HG02763 (cell line): ENCODE results near the gene DUOX1.

Experiments used
- ATAC-seq: cut with Tn5 transposase; IDR thresholded peaks from one replicate; pipeline ENCODE4 v1.9.1; 2021; ENCODE audit warnings: mild to moderate bottlenecking, moderate library complexity; ENCODE audit not compliant: unreplicated experiment

The DUOX1 gene

DNA sequence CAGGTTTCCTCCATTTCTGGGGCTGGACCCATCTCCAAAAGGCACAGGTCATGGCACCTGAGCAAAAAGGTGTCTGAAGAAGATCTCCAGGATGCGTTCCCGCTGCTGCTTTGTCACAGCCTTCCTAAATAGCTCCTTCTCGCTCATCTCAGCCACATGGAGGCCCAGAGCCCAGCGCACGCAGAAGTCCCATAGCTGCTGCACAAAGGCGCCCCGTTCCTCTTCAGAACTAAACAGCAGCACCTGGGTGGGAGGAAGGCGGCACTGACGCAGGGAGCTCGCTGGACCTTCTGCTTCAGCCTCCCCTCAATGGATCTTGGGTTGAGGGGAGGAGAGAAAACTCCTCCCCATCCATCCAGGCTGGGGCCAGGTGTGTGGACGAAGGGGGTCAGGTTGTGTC lies 24.2 kb upstream of the DUOX1 start:
- ATAC-seq, result no peak

DNA sequence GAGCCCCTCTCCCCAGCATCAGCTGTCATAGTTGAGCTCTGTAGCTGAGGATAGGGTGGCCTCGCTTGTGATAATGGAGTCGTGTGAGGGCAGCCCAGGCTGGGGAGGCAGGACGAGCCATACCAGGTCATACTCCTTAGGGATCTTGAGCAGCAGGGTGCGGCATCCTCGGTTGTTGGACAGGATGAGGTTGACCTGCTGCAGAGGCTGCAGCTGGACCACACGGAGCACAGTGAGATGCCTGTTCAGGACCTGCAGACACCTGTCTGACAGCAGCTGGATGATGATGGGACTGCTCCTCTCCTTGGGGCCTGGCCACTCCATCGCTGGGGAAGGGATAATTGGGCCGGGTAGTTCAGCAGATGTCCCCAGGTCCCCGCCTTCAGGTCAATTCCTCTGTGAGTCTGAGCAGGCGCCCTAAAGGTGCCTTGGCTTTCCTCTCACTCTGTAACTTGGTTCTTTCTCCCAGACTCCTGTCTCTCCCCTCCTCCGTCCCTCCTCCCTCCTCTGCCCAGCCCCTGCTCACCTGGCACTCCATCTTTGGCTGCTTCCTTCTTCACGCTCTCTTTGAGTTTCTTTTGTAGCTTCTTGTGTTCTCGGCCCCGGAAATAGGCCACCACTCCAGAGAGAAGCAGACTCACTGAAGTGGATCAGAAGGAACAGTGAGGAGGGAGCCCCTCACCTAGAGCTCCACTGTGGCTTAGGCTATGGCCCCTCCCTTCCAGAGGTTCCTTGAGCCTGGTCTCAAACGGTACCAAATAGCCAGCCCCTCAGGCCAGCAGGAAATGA lies 23.6 kb upstream of the DUOX1 start:
- ATAC-seq, result no peak

DNA sequence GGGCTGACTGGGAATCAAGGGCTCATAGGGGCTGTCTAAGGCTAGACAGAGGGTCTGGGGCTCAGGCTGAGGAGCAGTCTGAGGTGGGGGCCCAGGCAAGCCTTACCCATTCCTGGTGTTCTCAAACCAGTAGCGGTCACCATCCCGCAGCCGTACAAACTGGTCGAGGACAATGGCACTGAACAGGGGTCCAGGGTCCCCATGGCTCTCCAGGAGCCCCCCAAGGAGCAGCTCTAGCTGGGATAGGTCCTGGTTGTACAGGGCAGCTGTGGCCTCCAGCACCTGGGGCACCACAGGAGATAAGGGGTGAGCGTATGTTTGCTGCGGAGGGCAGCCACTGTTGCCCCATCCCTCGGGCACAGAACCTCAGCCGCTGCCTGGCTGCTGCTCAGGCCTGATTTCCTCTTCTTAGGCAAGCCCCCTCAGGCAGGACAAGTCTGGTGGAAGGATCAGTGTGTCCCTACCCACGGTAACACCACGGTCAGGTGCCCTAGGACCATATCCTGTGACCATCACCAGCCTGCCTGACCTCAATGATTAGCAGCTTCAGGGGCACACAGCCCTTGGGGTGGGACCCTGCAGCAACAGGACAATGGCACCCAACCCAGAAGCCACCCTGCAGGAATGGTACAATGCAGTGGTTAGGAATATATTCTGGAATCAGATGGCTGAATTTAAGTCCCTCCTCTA lies 21.7 kb upstream of the DUOX1 start:
- ATAC-seq, result no peak

DNA sequence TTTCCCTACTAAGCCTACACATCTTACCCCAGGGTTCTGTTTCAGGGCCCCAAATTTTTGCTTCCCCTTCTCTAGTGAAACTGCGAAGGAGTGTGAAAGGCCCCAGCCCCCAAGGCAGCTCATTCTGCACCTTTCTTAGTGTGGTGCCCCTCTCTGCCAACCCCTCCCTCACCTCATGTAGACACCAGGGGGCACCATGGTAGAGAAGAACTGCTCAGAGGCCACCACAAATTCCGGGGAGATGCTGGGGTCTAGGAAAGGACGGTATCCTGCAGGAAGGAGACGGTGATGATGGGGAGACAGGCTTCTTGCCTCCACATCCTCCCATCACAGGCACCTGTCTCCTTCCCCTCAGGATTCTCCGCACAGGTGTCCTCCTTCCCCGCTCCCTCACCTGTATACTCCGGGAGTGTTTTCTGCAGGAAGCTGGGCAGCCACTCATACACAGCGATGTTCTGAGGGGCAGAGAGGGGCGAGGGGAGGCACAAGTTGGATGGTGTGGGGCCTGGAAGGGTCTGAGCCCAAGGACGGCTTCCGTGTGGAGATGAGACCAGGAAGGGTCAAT lies 19.5 kb upstream of the DUOX1 start:
- no peak for ATAC-seq

DNA sequence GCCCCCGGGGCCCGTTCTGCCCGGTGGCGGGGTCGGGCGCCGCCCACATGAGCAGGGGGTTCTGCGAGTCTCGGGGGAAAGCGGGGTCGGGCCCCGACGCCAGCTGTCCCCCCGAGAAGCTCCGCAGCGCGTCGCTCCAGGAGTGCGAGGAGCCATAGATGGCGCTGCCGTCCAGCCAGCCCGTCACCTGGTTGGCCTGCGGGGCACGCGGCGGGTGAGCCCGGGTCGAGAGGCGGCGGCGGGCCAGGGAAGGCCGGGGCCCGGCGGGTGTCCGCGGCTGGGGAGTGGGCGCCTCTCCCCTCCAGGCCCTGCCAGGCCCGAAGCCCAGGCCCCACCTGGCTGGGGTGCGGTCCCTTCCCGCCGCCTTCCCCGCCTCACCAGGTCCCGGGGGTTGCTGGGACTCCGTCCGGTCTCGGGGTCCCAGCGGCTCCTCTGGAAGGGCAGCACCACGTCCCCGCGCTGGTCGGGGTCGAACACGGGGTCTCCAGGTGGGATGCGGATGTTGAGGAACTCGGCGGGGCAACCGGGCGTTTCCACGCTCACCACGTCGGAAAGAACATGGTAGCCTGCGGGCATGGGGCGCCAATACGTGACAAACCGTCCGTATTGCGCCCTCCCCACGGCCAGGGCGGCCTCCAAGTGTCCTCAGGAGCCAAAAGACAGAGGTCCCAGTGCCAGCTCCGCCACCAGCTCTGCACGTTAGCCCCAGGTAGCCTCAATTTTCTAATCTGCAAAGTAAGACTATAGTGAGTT lies 18.2 kb upstream of the DUOX1 start:
- no peak for ATAC-seq

DNA sequence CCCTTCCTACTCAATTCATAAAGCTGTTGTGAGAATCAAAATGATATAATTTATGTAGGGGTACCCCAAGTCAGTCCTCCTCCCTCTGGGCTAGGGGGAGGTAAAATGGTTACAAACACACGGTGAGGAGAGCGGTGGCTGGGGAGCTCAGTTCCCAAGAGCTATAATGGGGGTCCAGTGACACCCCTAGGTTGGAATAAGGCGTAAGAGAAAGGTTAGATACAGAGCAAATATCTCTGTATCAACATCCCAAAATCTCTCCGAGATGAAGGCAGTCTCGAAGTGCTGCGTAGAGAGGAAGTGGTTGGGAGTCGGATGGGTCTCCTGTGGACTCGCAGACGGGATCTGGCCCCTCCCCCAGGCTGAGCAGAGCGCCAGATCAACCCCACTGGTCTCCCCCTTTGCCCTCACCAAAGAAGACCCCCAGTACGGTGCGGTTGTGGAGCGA lies 17.6 kb upstream of the DUOX1 start:
- no peak for ATAC-seq

DNA sequence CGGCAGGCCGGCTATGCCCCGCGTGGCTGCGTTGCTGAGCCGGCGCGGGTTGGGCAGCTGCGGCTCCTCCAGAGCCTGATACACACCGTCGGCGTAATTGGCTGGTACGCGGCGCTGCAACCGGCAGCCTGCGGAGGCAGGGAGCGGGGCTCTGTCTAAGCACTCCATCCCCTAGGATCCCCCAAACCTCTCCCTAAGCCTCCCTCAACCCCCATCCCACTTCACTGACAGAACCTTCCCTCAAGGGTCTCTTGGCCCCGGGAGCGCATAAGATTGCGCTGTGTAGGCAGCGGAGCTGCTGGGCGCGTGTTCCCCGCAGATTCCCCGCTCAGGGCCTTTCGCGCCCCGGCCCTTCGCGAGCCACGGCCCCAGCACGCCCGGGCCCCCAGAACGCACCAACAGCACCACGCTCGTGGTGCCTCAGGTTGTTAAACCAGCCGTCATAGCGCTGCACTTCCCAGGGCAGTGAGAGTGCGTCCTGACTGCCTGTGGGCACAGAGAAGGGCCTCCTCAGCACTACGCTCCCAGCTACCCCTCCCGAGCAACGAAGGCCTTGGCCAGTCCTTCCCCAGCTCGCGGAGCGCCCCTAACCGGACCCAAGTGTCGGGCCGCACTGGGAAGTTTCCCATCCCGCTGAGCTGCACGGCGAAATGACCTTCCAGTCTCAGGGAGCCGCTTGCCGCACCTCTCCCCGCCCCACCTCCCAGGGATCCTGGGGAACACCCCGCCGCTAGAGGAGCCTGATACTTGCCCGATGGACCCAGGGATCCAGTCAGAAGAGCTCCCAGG lies 17.0 kb upstream of the DUOX1 start:
- no peak for ATAC-seq

DNA sequence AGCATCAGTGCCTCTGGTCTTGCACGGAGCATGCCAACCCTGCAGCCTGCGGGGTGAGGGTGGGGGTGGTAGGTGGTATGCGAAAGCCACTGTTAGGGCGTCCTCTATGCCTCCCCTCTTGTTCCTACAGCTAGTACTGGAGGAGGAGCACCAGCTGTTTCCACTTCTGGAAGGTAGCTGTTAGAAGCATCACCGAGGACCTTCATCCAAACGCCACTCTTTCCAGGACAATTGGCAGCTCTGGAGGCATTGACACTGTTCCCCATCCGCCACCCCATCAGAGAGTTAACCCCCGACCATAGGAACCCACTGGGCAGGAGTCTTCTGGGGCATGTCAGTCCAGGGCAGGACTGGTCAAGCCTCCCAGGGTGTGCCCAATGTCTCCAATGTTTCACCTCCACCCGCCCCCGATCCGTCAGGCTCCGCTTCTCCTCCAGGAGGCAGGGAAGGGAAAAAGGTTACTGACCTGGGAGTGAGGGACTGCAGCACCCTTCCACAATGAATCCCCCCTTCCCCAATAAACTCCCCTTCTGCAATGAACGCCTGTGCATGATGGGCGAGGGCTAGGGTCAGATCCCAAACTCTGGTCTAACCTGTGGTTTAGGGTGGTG lies 16.3 kb upstream of the DUOX1 start:
- no peak for ATAC-seq

DNA sequence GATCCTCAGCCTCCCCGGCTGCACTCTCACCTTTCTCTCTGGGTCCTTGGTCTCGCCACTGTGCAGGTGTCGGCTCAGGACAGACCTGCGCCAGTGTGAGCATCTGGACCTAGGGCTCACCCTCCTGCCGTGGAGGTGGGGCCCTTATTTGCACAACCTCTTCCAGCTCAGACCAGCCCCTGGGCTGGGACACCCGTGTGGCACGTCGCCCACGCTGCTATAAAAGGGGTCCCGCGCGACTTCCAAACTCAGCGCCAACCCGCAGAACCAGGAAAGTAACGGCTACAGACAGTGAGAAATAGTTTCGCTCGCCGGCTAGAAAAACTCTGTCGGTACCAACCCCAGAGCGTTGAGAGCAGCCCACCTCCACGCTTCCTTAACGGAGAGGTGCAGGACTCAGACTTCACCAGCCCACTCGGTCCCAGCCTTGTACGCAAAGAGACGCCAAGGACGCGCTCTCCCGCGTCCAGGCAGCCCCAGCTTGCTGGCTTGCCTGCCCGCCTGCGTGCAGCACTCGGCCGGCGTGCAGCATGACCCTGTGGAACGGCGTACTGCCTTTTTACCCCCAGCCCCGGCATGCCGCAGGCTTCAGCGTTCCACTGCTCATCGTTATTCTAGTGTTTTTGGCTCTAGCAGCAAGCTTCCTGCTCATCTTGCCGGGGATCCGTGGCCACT lies 15.6 kb upstream of the DUOX1 start, which contains the start of the genes DUOX2 and DUOXA2:
TSS of gene DUOX2 (minus strand) at position 97 of the 675 bp plus-strand sequence. CDS start 761 bp downstream, outside the sequence.
TSS of gene DUOXA2 (plus strand) at position 251 of the 675 bp plus-strand sequence. CDS start at position 531, 280 bp downstream.
- ATAC-seq, result no peak

DNA sequence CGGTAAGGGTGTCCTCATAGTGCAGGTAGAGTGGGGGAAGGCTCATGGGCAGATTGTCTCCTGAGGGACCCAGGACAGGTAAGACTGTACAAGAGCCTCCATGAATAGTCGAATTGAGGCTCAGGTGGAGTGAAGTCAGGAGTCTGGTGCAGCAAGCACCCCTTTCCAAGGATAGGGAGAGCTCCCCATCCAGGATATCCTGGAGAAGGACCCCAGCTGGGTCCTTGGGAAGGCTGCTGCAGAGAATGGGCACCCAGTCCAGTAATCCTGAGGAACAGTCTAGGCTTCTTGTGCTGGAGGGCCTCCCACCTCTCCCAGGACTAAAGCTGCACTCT lies 15.1 kb upstream of the DUOX1 start:
- ATAC-seq, result no peak

DNA sequence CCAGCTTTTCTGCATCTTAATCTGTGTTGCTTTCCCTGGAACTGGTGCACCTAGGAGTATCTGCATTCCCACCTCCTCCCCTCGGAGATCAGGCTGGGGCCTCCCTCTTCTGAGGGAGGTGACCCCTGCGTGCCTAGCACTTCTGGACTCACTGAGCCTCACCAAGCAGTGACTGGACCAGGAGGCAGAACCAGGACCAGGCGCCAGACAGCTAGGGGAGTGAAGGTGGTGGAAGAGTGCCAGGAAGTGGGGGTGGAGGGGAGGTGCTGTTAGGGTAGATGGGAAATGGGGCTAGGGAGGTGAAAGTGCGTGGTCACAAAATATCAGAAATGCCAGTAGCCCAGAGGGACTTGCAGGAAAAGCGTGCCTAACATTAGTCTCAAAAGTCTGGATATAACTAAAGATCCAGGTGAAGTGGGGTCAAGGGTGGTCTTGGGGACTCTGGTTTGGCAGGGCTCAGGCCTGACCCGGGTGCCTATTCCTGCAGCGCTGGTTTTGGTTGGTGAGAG lies 14.4 kb upstream of the DUOX1 start:
- ATAC-seq, result no peak

DNA sequence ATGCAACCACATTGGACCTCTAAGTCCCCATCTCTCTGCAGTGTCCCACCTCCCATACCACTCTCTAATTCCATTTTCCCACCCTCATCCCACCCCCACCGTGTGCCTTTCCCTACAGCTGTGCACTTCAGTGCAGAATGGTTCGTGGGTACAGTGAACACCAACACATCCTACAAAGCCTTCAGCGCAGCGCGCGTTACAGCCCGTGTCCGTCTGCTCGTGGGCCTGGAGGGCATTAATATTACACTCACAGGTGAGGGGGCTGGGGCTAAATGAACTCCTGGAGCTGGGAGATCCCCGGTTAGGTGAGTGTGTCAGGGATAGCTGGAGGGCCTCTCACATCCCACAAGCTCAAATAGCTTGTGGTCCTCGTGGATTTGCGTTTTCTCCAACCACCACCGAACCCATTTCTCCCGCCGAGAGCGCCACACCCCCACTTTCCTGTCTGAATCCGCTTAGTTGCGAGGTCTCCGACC lies 13.8 kb upstream of the DUOX1 start:
- ATAC-seq, result no peak

DNA sequence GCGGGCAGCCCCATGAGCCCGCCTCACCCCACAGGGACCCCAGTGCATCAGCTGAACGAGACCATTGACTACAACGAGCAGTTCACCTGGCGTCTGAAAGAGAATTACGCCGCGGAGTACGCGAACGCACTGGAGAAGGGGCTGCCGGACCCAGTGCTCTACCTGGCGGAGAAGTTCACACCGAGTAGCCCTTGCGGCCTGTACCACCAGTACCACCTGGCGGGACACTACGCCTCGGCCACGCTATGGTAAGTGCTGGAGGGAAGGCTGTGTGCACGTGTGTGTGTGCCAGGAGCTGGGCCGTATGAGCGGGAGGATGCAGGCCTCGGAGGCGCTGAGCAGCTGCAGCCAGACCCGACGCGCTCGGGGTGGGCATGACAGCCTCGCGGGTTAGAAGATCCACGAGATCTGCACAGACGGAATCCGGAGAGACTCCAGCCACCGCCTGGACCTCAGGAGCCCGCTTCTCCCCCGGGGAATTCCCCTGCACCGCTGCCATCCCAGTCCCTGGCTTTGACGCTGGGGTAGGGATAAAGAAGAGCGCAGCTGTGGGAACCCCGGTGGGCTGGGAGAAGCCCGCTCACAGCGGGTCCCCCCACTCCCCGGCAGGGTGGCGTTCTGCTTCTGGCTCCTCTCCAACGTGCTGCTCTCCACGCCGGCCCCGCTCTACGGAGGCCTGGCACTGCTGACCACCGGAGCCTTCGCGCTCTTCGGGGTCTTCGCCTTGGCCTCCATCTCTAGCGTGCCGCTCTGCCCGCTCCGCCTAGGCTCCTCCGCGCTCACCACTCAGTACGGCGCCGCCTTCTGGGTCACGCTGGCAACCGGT lies 13.1 kb upstream of the DUOX1 start:
- ATAC-seq, result no peak

DNA sequence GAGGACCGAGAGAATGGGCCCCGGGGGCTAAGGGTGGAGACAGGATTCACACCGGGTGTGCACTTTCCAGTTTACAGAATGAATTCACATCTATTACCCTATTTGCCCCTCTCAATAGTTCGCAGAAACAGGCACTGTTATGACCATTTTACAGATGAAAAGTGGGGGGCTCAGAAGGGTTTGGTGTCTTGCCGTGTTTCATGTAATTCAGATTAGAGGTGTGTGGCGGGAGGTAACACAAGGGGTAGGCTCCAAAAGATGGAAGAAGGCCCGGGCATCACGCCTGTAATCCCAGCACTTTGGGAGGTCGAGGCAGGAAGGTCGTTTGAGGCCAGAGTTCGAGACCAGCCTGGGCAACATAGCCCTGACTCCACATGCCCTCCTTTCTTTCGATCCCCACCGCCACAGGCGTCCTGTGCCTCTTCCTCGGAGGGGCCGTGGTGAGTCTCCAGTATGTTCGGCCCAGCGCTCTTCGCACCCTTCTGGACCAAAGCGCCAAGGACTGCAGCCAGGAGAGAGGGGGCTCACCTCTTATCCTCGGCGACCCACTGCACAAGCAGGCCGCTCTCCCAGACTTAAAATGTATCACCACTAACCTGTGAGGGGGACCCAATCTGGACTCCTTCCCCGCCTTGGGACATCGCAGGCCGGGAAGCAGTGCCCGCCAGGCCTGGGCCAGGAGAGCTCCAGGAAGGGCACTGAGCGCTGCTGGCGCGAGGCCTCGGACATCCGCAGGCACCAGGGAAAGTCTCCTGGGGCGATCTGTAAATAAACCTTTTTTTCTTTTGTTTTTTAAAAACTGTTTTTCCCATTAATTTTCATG lies 12.3 kb upstream of the DUOX1 start:
- no peak for ATAC-seq

DNA sequence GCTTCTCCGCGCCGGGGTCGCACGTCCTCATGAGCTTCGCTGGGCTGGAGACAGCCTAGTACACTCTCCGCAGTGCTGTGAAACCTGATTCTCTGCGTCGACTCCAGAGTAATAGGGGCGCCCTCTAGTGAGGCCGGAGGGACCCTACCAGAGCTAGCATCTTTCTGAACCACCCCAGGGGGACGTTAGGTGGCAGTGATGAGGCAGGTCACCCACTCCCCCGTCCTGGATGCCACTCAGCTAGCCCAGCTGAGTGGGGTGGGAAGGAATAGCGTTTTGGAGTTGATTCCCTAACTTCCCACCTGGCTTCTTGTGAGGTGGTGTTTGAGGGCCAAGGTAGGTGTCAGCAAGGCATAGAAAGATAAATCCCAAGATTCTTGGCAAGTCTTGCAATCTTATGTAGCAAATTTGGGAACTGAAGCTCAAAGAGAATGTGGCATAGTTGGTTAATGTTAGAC lies 11.6 kb upstream of the DUOX1 start:
- ATAC-seq, result peak; percentile 88

DNA sequence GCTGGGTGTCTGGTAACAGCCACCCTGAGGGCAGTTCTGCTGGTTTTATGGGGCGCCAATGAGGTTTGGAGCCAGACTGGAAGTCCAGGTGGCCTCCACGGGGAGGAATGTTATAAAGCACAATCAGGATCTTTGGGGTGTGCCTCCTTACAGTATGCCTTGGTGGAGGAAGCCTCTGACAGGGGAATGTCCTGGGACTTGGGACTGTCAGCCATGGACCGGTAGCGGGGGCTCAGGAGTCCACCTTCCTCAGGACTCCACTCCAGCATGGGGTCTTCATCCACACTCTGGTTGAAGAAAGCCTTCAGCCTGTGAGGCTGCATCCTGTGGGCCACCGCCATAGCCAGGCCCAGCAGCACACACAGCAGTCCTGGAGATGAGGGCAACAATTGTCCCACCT lies 10.8 kb upstream of the DUOX1 start:
- ATAC-seq, result no peak
